HG03521 (cell line): Measurements from ENCODE around the gene SYCE3.
A peak's percentile ranks its signal among the peaks of the same experiment; 100 is the strongest.
"Not testable (repeated sequence)": the region's sequence is repeated elsewhere in the genome, so short reads cannot be mapped to it uniquely, and the experiment has no call there.

Source experiments
- ATAC-seq: cut with Tn5 transposase; IDR thresholded peaks from one replicate; pipeline ENCODE4 v1.9.1; 2021; ENCODE audit warnings: mild to moderate bottlenecking, moderate library complexity; ENCODE audit not compliant: unreplicated experiment

Gene SYCE3, protein sequence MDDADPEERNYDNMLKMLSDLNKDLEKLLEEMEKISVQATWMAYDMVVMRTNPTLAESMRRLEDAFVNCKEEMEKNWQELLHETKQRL

DNA sequence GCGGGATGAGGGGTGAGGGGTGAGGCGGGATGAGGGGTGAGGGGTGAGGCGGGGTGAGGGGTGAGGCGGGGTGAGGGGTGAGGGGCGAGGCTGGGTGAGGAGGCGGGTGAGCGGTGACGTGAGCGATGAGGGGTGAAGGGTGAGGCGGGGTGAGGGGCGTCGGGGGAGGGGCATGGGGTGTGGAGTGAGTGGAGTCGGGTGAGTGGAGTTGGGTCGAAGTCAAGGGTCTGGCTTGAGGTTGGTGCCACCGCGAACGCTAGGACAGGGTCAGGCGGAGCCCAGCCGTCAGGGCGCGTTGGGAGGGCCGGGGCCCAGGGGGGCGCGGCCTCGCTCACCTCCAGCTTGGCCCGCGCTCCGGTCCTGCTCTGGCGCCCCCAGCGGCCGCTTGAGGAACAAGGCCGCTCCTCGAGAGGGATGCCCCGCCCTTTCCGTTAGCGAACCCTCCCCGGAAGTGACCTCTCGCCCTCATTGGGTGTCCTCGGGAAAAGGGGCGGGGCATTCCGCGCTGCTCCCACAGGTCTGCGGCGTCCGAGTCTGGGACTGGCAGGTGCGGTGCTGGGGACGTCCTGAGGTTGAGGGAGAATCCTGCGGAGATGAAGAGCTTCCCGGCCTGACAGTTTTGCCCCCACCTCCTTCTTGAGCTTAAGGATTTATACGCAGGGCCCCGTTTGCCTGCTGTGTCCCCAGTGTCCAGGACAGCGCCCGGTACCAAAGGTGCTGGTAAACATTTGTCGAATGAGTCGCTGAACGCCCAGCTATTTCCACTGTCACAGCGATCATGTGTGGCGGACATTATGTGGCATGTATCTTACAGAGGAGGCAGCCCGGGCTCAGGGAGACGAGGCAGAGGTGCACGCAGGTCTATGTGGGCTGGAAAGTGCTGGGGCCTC, at the start of gene SYCE3:
TSS of gene SYCE3 (minus strand) at position 397 of the 890 bp plus-strand sequence. CDS start 6,514 bp downstream, outside the sequence.
- peak; percentile 92 for ATAC-seq

DNA sequence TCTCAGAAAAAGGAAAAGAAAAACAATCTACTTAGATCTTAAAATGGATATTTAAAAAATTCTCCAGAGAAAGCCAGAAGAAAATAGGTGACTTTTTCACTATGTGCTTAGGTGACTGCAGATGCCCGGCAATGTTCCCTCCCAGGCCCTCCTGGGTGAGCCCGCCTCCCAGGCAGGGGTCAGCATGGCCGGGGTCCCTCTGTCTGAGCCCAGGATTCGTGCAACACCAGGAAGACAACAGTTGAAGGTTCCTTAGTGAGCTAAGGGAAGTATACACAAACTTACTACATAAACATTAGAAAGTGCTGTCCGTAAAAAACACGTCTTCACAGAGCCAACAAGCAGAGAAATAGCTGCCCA, 49.4 kb upstream of the SYCE3 start:
- no peak for ATAC-seq

DNA sequence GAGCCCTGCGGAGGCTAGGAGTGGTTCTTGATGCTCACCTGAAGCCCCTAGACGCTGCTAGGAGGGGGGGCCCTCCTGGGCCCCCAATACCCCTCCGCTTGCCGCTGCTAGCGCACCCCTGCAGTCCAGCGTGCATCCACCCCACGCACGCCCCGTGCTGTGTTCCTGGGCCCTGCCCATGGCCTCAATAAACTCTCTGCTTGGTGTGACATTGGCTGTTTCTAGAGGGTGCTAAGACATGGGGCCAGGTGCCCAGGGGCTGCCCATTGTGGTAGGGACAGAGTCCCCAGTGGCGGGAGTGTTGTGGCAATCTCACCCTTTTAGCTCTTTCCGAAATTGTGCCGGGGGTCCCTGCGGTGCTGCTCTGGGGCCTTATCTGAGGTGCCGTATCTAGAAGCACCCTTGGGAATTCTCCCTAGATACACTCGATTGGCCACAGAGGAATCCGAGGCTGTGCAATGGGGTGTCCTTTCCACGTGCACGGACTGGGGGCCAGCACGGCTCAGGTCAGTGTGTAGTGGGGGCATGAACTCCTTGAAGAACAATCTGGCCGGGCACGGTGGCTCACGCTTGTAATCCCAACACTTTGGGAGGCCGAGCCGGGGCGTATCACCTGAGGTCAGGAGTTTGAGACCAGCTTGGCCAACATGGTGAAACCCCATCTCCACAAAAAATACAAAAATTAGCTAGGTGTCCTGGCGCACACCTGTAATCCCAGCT, 48.8 kb upstream of the SYCE3 start:
- no peak for ATAC-seq

DNA sequence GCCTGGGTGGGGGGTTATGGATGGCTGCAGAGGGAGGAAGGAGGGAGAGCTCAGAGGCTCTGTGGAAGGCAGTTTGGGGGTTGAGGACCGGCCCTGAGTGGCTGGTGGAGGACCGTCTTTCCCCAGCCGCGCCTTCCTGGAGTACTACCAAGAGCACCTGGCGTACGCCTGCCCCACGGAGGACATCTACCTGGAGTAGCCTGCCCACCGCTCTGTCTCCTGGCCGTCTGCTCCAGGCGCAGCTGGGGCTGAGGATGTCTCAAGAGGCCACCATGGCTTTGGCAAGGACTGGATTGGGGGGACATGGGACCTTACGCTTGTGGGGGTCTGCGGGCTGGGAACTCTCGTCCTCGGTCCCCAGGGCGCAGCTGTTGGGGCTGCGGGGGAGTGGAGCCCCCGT, 47.9 kb upstream of the SYCE3 start:
- no peak for ATAC-seq

DNA sequence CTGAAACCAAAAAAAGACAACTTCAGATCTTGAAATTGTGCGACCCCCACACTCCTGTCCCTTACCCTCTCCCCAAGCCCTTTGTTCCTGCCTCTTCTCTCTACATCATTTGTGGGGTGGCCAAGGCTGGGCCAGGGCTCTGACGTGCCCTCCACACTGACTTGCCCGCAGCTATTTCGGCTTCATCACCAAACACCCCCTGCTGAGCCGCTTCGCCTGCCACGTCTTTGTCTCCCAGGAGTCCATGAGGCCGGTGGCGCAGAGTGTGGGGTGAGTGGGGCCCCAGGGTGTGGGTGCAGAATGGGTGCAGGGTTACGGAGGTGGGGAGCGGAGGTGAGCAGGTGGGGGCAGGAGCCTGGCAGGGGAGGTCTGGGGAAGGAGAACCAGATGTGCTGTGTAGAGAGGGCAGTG, 47.3 kb upstream of the SYCE3 start:
- ATAC-seq, result no peak

DNA sequence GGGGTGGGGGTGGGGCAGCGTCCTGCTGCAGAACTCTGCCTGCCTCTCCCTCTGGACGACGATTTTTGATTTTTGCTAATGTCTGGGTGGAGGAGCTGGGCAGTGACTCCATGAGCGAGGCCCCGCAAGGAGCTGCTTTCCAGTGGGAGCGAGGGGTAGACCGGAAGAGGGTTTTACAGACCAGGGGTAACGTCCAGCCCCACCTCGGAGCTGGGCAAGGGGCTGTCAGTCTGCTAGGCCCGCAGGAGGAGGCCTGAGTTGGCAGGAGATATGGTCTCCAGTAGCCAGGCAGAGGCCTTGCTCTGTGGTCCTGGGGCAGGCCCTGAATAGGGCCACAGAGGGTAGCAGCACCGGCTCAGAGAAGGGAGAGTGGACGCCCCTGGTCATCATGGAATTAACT, 46.9 kb upstream of the SYCE3 start:
- no peak for ATAC-seq

DNA sequence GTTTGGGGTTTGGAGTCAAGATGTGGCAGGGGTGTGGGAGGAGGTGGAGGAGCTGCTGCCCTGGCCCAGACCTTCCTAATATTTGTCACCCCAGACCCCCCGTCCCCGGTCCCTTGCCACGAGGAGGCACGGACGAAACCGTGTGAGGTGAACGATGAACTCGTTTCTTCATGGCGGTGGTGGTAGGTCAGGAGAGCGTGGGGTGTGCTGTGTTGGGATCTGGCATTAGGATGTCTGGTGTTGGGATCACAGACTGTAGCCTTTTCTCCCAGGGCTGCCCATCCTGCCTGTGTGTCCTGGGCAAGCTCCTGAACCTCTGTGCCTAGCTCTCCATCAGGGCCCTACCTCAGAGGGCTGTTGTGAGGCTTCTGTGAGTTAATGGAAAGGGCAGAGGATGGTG, 46.3 kb upstream of the SYCE3 start:
- ATAC-seq, result no peak

DNA sequence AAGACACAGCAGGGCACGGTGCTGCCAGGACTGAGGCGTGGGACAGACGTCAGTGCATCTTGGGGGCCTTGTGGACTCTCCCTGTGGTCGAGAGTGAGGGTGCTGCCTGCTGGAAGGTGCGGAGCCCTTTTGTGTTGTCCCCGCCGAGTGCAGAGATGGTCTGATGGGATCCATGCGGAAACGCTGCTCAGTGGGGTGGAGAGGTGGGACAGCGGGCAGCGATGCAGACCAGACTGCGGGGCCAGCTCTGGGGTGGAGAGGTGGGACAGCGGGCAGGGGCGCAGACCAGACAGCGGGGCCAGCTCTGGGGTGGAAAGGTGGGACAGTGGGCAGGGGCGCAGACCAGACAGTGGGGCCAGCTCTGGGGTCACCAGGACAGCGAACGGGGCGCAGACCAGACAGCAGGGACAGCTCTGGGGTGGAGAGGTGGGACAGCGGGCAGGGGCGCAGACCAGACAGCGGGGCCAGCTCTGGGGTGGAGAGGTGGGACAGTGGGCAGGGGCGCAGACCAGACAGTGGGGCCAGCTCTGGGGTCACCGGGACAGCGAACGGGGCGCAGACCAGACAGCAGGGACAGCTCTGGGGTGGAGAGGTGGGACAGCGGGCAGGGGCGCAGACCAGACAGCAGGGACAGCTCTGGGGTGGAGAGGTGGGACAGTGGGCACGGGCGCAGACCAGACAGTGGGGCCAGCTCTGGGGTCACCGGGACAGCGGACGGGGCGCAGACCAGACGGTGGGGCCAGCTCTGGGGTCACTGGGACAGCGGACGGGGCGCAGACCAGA, 45.5 kb upstream of the SYCE3 start:
- ATAC-seq, result not testable (repeated sequence)

DNA sequence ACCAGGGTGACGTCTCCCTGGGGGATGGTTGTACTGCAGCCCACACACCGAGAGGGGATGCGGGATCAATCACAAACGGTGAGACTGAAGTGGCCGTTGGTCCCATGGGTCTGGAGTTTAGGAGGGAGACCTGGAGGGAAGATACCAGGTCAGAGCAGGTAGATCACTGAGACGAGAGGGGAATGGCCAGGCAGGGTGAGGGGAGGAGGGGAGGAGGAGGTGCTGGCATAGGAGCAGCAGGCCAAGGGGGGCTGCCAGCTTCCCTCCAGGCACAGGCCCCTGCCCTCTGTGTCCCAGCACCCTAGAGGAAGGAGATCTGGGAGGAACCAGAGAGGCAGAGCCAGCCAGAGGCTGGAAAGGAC, 44.9 kb upstream of the SYCE3 start:
- no peak for ATAC-seq

DNA sequence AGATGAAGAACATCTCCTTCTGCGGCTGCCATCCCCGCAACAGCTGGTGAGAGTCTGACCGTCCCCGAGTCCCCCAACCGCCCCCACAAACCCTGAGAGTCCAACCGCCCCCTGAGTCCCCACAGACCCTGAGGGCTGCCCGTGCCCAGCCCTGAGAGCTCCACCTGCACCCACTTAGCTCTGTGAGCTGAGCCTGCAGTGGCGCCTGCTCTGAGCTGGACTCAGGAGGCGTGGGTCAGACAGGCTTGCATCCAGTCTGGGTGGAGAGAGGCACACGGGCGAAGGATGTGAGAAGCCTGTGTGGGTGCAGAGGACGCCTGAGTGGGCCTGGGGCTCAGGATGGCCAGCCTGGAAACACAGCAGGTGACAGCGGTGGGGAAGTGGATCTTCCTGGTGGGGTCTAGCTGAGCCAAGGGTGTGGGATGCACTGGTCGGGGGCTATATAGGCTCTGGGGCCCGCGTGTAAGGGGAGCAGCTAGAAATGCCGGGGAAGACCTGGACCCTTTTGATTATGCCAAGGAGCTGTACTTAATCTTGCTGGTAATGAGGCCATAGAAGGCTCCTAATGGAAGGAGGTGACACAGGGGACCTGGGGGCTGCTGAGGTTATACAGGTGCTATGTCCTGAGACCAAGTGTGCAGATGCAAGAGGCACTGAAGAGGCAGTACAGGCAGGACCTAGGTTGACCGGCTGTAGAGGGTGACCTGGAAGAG, 44.4 kb upstream of the SYCE3 start:
- ATAC-seq, result no peak

DNA sequence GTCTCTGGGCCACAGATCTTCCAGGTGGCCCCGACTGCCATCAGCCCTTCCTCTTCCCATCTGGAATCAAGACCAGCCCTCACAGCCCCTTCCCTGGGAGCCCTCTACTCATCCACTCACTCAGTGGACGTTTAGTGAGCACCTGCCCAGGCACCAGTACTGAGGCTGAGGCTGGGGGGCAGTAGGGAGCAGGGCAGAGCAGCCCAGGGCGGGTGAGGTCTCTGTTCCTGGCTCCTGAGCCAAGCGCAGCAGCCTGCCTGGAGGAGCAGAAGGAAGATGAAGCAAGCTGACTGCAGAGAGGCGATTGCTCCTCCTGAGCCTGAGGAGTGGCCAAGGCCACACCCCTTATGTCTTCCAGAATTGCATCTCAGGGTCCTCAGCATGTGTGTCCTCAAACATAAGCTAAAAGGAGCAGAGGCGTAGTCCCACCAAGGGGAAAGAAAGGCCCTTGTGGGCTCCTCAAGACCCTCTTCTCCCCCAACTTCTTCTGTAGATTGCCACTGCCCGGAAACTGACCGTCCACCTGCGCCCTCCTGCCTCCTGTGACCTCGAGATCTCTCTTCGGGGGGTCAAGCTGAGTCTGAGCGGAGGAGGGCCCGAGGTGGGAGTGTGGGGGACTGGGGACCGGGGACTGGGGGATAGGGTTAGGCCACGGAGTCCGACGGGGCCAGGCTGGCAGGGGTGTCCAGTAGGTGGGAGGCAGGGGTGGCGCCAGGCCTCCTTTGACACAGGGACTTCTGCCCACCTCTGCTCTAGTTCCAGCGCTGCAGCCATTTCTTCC, 43.6 kb upstream of the SYCE3 start:
- no peak for ATAC-seq

DNA sequence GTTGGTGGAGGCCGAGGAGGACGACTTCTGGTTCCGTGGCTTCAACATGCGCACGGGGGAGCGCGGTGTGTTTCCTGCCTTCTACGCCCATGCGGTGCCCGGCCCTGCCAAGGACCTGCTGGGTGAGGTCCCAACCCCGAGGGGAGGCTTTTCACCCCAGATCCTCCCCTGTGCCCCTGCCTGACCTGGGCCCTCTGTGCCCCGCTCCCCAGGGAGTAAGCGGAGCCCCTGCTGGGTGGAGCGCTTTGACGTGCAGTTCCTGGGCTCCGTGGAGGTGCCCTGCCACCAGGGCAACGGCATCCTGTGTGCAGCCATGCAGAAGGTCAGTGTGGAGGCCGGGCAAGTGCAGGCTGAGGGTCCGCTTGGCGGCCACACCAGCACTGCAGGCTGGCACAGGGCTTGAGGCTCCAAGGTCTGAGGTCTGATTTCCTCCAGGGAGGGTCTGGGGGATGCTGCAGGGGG, 42.9 kb upstream of the SYCE3 start:
- no peak for ATAC-seq

DNA sequence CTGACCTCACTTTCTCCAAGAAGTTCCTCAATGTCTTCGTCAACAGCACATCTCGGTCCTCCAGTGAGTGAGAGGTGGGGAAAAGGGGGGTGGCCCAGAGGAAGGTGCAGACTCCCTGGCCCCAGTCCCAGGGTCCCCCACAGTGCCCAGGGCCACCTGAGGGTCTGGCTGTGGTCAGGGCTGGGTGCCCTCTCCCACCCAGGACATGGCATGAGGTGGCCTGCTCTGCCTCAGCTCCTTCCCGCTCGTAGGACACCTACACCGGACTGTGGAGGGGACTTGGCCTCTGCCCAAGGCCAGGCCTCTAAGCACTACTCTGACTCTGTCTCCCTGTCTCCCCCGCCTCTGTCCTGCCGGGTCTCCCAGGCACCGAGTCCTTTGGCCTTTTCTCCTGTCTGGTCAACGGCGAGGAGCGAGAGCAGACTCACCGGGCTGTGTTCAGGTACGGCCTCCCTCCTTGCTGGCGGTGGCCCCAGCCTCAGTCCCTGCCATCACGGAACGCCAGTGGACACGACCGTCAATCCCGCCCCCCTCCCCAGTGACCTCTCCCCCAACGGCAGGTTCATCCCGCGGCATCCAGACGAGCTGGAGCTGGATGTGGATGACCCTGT, 42.4 kb upstream of the SYCE3 start:
- no peak for ATAC-seq

DNA sequence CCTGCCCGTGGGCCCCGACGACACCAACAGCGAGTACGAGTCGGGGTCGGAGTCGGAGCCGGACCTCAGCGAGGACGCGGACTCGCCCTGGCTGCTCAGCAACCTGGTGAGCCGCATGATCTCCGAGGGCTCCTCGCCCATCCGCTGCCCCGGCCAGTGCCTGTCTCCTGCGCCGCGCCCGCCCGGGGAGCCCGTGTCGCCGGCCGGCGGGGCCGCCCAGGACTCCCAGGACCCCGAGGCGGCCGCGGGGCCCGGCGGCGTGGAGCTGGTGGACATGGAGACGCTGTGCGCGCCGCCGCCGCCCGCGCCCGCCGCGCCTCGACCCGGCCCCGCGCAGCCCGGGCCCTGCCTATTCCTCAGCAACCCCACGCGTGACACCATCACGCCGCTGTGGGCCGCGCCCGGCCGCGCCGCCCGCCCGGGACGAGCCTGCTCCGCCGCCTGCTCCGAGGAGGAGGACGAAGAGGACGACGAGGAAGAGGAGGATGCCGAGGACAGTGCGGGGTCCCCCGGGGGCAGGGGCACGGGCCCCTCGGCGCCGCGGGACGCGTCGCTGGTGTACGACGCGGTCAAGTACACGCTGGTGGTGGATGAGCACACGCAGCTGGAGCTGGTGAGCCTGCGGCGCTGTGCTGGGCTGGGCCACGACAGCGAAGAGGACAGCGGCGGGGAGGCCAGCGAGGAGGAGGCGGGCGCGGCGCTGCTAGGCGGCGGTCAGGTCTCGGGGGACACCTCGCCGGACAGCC, 41.7 kb upstream of the SYCE3 start:
- no peak for ATAC-seq

DNA sequence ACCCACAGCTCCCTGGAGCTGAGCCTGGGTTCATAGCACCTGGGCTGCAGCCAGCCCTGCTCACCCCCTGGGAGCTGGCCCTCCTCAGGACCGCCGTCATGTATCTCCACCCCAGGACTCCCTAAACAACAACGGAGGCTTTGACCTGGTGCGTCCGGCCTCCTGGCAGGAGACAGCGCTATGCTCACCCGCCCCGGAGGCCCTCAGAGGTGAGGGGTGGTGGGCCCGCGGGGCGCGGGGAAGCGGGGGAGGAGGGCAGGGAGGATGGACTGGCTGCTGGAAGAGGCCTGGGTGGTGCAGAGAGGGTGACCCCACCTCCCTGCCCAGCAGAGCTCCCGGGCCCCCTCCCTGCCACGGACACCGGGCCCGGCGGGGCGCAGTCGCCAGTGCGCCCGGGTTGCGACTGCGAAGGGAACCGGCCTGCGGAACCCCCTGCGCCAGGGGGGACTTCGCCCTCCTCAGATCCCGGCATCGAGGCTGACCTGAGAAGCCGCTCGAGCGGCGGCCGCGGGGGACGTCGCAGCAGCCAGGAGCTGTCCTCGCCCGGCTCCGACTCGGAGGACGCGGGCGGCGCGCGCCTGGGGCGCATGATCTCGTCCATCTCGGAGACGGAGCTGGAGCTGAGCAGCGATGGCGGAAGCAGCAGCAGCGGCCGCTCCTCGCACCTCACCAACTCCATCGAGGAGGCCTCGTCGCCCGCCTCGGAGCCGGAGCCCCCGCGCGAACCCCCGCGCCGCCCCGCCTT, 41.0 kb upstream of the SYCE3 start:
- ATAC-seq, result no peak

DNA sequence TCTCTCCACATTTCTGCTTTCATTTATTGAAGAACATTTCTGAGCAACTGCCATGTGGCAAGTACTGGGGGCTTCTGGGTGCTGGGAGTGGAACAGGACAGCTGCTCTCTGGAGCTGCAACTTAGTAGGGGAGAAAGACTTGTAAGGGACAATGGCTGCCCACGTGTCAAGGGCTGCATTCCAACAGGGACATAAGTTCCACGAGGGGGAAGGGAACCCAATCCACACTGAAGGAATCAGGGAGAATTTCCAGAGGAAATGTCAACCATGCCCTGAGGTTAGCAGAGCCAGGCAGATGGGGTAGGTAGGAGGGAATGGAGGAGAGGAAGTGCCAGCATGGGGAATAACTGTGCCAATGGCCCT, 39.6 kb upstream of the SYCE3 start:
- no peak for ATAC-seq

DNA sequence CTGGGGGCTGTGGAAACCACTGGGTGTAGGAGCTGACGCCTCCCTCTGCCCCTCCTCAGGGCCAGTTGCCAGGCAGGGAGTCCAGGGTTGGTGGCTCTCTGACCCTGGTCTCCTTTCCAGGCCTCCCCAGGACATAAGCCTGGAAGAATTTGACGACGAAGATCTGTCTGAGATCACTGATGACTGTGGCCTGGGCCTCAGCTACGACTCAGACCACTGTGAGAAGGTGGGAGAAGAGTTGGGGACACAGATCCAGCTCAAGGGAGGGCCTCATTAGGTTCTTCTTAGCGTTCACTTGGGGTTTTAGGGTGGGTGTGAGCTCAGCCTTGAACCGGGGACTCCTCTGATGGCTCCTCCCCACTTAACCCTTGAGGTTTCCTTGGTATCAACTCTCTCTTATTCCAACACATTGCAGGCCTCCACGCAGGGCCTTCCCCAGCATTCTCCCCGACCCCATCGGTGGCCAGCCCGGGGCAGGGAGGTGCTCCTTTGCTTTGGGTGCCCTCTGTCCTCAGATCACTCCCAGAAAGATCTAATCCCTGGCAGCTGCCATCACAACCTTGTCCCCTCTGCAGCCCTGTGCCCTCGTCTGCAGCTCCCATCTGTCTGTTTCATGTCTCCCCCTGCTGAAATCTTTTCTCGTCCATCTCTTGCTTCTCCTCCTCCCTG, 39.1 kb upstream of the SYCE3 start:
- ATAC-seq, result no peak
